Stomach (tissue), 9 donors: ENCODE data around the gene TPCN2. TPM values are rescaled to one million over a fixed set of nuclear protein-coding genes. Genes with fewer than 3 reads are reported as not detected.
A peak's percentile ranks its signal among the peaks of the same experiment; 100 is the strongest.

Experiments
- DNase-seq, 2 donors: peaks; one replicate each; pipeline versions ENCODE4 v3.0.0 to v3.0.0-alpha.2; 2013 to 2019
- H3K27ac ChIP-seq, 5 donors: fragments of 200-600 bp in 4 of 5; sonication (generic) in 4 of 5; one replicate each; pipeline ENCODE4 v1.5.1; 2013 to 2019; ENCODE audit warnings: mild to moderate bottlenecking in 1 of 5, moderate library complexity in 1 of 5
- H3K27me3 ChIP-seq, 3 donors: fragments of 200-600 bp; sonication (generic); one replicate each; pipeline ENCODE4 v1.5.1; 2017 to 2019; ENCODE audit warnings: mixed run types in 1 of 3
- H3K36me3 ChIP-seq, 4 donors: fragments of 200-600 bp; sonication (generic); 1 replicate in 3 of 4; 2 replicates in 1 of 4; pipeline ENCODE4 v1.5.1; 2016 to 2019
- H3K4me1 ChIP-seq, 4 donors: fragments of 200-600 bp; sonication (generic); one replicate each; pipeline ENCODE4 v1.5.1; 2016 to 2019
- H3K4me3 ChIP-seq, 4 donors: fragments of 200-600 bp; sonication (generic) in 3 of 4; one replicate each; pipeline ENCODE4 v1.5.1; 2016 to 2019; ENCODE audit warnings: mild to moderate bottlenecking in 1 of 4
- H3K9me3 ChIP-seq, 4 donors: fragments of 200-600 bp; sonication (generic); one replicate each; pipeline ENCODE4 v1.5.1; 2016 to 2019
- CTCF ChIP-seq, 7 experiments: fragments of 450-650 bp in 4 of 7; fragments of 200-600 bp in 3 of 7; sonication (generic) in 3 of 7; IDR thresholded peaks; one replicate each; pipeline ENCODE4 v1.5.1; 2016 to 2019; ENCODE audit warnings: antibody characterized with exemption in 7 of 7, control low read depth in 2 of 7, mild to moderate bottlenecking in 1 of 7
- EP300 ChIP-seq: sonication (generic); formaldehyde crosslinking; IDR thresholded peaks from one replicate; pipeline ENCODE4 v1.6.1; 2017; ENCODE audit warnings: antibody characterized with exemption
- POLR2A ChIP-seq, 4 donors: fragments of 450-650 bp; IDR thresholded peaks; one replicate each; pipeline ENCODE4 v1.6.1; 2016; ENCODE audit warnings: antibody characterized with exemption in 4 of 4, control low read depth in 2 of 4, mild to moderate bottlenecking in 1 of 4, moderate library complexity in 1 of 4
- POLR2AphosphoS5 ChIP-seq, 3 donors: sonication (generic); formaldehyde crosslinking; IDR thresholded peaks; one replicate each; pipeline ENCODE4 v1.6.1; 2016; ENCODE audit warnings: antibody characterized with exemption in 3 of 3
- WGBS, 5 donors: extraction: QIAGEN DNeasy Blood & Tissue Kit in 3 of 5; methylation state at CpG; one replicate each; pipeline versions ENCODE4 v1.1.5 to v1.1.7; 2013 to 2018; 5-methylcytosine and 5-hydroxymethylcytosine counted together
- intact Hi-C: fragments of 100-400 bp; cut with DNase I; formaldehyde crosslinking; loops from one replicate; pipeline ENCODE4 v1.15.1; 2023; ENCODE audit warnings: low total_unique reads
- polyA plus RNA-seq, 3 donors: library from polyadenylated mRNA; stranded (reverse); fragments of 200-250 nt; gene quantifications; one replicate each; pipeline ENCODE4 v1.2.3, GENCODE V29; 2013
- total RNA-seq, 5 donors: library from RNA; depleted of rRNA; stranded (reverse); fragments of >200 nt; gene quantifications; one replicate each; pipeline versions ENCODE4 v1.1.0 to v1.2.3, GENCODE V29; 2014 to 2016
- donor health status: healthy with polysubstance abuse.
- donor health status: Bipolar disorder and iron deficiency.
- donor health status: healthy.

TPCN2 gene
- total and polyA plus RNA-seq, 8 donors, result 6.4 to 66.1 (median 27.2) TPM

- peak; percentile 87 to 93 for DNase-seq
- Histone ChIP-seq H3K4me1 (peaks cover 3 to 32% (median 20%) of the 10 kb centered on the region in 4 donors), H3K27ac (no peak overlapping the region), H3K4me3 (no peak overlapping the region), H3K36me3 (peaks cover 0 to 6% (median 0%) of the 10 kb centered on the region in 4 donors), H3K27me3 (peaks cover 0 to 14% (median 0%) of the 10 kb centered on the region in 3 donors), H3K9me3 (no peaks in the 10 kb centered on the region)
- TF ChIP-seq EP300 (no peak), POLR2AphosphoS5 (IDR thresholded peaks at IDR 0.05) (peak in 1 of 3 donors; percentile 76), CTCF (IDR thresholded peaks at IDR 0.05) (peak in 6 of 7 experiments; percentile 85 to 99 (median 98)), POLR2A (IDR thresholded peaks at IDR 0.05) (no peak)
- intact Hi-C loops, result loop anchor here (5.0 kb wide), 1 partner anchor 546 kb away; no protein-coding TSS in a partner anchor
- WGBS, 5 donors, result 24 to 43% (median 26%) methylated on average over 6 to 14 of the region's 14 CpGs
Observed at GRCh38 chr11:69101115-69101791, 52.5 kb downstream of the TPCN2 start.

GRCh38 chr11:69101792-69102695 lies 53.3 kb downstream of the TPCN2 start:
- Histone ChIP-seq H3K27ac (no peak overlapping the region), H3K4me3 (no peak overlapping the region), H3K27me3 (peaks cover 0 to 14% (median 0%) of the 10 kb centered on the region in 3 donors), H3K4me1 (peaks cover 8 to 40% (median 28%) of the 10 kb centered on the region in 4 donors), H3K9me3 (no peaks in the 10 kb centered on the region), H3K36me3 (no peaks in the 10 kb centered on the region)
- intact Hi-C loops, result loop anchor here (5.0 kb wide), 1 partner anchor 545 kb away; no protein-coding TSS in a partner anchor
- TF ChIP-seq EP300, result no peak
- no peak for TF ChIP-seq POLR2A (IDR thresholded peaks at IDR 0.05)
- no peak for TF ChIP-seq CTCF (IDR thresholded peaks at IDR 0.05)
- no peak for TF ChIP-seq POLR2AphosphoS5 (IDR thresholded peaks at IDR 0.05)
- 59 to 76% (median 67%) methylated on average over 14 to 17 of the region's 17 CpGs for WGBS, 5 donors
- DNase-seq, result no peak

GRCh38 chr11:69102732-69103615 lies 54.2 kb downstream of the TPCN2 start:
- 61 to 73% (median 70%) methylated on average over 18 to 24 of the region's 24 CpGs for whole genome bisulfite sequencing, 5 donors
- no peak for TF ChIP-seq EP300
- peak in 1 of 7 experiments; percentile 19 for TF ChIP-seq CTCF (IDR thresholded peaks at IDR 0.05)
- Histone ChIP-seq H3K36me3 (peaks cover 0 to 1% (median 0%) of the 10 kb centered on the region in 4 donors), H3K9me3 (no peaks in the 10 kb centered on the region), H3K27ac (no peak overlapping the region), H3K4me1 (peaks cover 8 to 43% (median 31%) of the 10 kb centered on the region in 4 donors), H3K4me3 (no peak overlapping the region), H3K27me3 (peaks cover 0 to 14% (median 0%) of the 10 kb centered on the region in 3 donors)
- DNase-seq, result no peak
- intact Hi-C loops, result loop anchor here (5.0 kb wide), 1 partner anchor 544 kb away; no protein-coding TSS in a partner anchor
